SU-DHL-6 (cell line): ENCODE data around the gene APLP1.

Source experiments
- H2AFZ ChIP-seq: fragments of 200-600 bp; sonication (generic); 2 replicates; pipeline ENCODE4 v1.6.1; 2014; ENCODE audit warnings: low read depth, mild to moderate bottlenecking, moderate library complexity, mixed read lengths, antibody characterized with exemption, low read length; ENCODE audit not compliant: severe bottlenecking
- H3F3A ChIP-seq: fragments of 200-600 bp; shearing (Covaris generic); 2 replicates; pipeline ENCODE4 v1.6.0; 2016; ENCODE audit warnings: antibody characterized with exemption, mild to moderate bottlenecking; ENCODE audit not compliant: insufficient read depth
- H3K27ac ChIP-seq: fragments of 200-600 bp; sonication (generic); 2 replicates; pipeline ENCODE4 v1.5.1; 2016; ENCODE audit warnings: low read depth, mild to moderate bottlenecking, low read length, moderate library complexity, mixed read lengths
- H3K27me3 ChIP-seq: fragments of 200-600 bp; sonication (generic), shearing (Covaris generic); 2 replicates; pipeline ENCODE4 v1.6.0; 2014; ENCODE audit warnings: mild to moderate bottlenecking, low read length
- H3K36me3 ChIP-seq: fragments of 200-600 bp; sonication (generic); 2 replicates; pipeline ENCODE4 v1.6.1; 2014; ENCODE audit warnings: mild to moderate bottlenecking, low read length, mixed read lengths
- H3K4me2 ChIP-seq: fragments of 300-600, 200-600 bp; shearing (Covaris generic), sonication (generic); 2 replicates; pipeline ENCODE4 v1.6.0; 2014; ENCODE audit warnings: low read length, low read depth, mild to moderate bottlenecking; ENCODE audit not compliant: poor library complexity, severe bottlenecking
- H3K4me3 ChIP-seq: fragments of 200-600 bp; sonication (generic); 2 replicates; pipeline ENCODE4 v1.5.1; 2014; ENCODE audit warnings: antibody characterized with exemption, low read length, mild to moderate bottlenecking, mixed read lengths; ENCODE audit not compliant: insufficient read depth, poor library complexity, severe bottlenecking
- H3K79me2 ChIP-seq: fragments of 200-600 bp; sonication (generic); 2 replicates; pipeline ENCODE4 v1.6.1; 2014; ENCODE audit warnings: mild to moderate bottlenecking, low read length, moderate library complexity; ENCODE audit not compliant: insufficient read depth
- H3K9ac ChIP-seq: fragments of 200-600 bp; sonication (generic); 2 replicates; pipeline ENCODE4 v1.7.0; 2014; ENCODE audit warnings: mild to moderate bottlenecking, low read length
- H3K9me2 ChIP-seq: fragments of 200-600 bp; sonication (generic); replicated peaks from 2 replicates; pipeline ENCODE4 v1.6.1; 2014; ENCODE audit warnings: low read length; ENCODE audit not compliant: insufficient read depth
- H3K9me3 ChIP-seq: fragments of 200-600 bp; sonication (generic); 2 replicates; pipeline ENCODE4 v1.6.1; 2014; ENCODE audit warnings: low read length, mixed read lengths; ENCODE audit not compliant: insufficient read depth
- H4K20me1 ChIP-seq: fragments of 200-600 bp; sonication (generic); 2 replicates; pipeline ENCODE4 v1.6.1; 2014; ENCODE audit warnings: low read depth, mild to moderate bottlenecking, antibody characterized with exemption, low read length, moderate library complexity, mixed read lengths
- EZH2phosphoT487 ChIP-seq: fragments of 200-600 bp; sonication (generic), shearing (Covaris generic); conservative IDR thresholded peaks from 2 replicates; pipeline ENCODE4 v1.6.1; 2018; ENCODE audit warnings: mild to moderate bottlenecking, antibody characterized with exemption, low read length, moderate library complexity, mixed read lengths
- TF ChIP-seq, protein P1 (sequence below): fragments of 200-600 bp; sonication (generic); IDR thresholded peaks from one replicate; pipeline ENCODE4 v1.5.1; 2017; ENCODE audit warnings: antibody characterized with exemption, mild to moderate bottlenecking, low read length, moderate library complexity; ENCODE audit not compliant: insufficient read depth, poor library complexity, severe bottlenecking

The APLP1 gene

DNA sequence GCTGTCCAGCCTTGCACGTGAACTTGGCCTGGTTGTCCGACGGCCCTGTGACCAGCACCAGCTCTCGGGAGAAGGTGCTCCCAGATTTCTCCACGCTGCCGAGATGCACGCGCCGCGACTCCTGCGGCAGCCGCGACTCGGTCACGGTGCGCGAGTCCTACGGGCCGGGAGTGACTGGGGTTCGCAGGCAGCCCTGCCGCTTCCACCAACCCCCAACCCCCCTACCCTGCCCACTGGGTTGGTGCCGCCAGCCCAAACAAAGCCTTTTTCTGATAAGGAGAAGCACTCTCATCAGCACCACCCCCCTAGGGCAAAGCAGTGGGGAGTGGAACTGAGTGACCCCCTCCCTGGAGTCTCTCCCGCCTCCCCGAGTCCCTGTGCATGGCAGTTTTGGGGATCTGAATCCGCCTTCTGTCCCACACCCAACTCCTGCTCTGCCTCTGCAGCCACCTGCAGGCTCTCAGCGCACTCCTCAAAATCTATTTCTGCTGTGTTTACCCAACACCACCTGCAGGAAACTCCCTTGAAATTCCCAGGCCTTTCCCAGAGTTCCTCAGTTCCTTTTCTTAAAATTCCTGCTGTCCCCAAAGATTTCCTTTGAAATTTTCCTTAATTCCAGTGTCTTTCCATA lies 22.2 kb upstream of the APLP1 start:
- H3K4me2 ChIP-seq, result no peak overlapping the region
- no peak overlapping the region for H2AFZ ChIP-seq
- no peaks in the 10 kb centered on the region for H3F3A ChIP-seq
- H3K27me3 ChIP-seq, result no peaks in the 10 kb centered on the region
- H3K9me2 ChIP-seq, result no peaks in the 10 kb centered on the region
- no peak overlapping the region for H3K9ac ChIP-seq
- TF ChIP-seq, protein P1, sequence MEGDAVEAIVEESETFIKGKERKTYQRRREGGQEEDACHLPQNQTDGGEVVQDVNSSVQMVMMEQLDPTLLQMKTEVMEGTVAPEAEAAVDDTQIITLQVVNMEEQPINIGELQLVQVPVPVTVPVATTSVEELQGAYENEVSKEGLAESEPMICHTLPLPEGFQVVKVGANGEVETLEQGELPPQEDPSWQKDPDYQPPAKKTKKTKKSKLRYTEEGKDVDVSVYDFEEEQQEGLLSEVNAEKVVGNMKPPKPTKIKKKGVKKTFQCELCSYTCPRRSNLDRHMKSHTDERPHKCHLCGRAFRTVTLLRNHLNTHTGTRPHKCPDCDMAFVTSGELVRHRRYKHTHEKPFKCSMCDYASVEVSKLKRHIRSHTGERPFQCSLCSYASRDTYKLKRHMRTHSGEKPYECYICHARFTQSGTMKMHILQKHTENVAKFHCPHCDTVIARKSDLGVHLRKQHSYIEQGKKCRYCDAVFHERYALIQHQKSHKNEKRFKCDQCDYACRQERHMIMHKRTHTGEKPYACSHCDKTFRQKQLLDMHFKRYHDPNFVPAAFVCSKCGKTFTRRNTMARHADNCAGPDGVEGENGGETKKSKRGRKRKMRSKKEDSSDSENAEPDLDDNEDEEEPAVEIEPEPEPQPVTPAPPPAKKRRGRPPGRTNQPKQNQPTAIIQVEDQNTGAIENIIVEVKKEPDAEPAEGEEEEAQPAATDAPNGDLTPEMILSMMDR, result no peak
- no peak for TF ChIP-seq EZH2phosphoT487
- H3K9me3 ChIP-seq, result no peaks in the 10 kb centered on the region
- no peak overlapping the region for H3K27ac ChIP-seq
- H3K79me2 ChIP-seq, result no peaks in the 10 kb centered on the region
- no peak overlapping the region for H3K4me3 ChIP-seq
- H4K20me1 ChIP-seq, result no peaks in the 10 kb centered on the region
- no peaks in the 10 kb centered on the region for H3K36me3 ChIP-seq

DNA sequence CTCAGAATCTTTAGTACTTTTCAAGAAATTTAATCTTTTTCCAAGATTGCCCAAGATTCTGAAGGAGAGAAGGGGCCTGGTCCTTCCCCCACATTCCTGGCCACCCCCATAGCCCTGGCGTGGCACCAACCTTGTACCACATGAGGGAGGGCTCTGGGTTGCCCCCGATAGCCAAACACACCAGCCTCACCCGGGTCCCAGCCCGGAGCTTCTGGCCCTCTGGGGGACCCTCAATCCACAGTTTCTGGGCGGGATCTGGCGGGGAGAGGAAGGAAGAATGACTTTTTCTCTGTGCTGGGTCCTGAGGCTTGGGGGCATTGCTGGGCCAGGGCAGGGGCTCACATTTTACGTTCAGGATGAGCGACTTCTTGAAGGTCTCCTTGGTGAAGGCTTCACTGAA lies 20.5 kb upstream of the APLP1 start:
- Histone ChIP-seq H3K27ac (no peak overlapping the region), H2AFZ (no peak overlapping the region), H3K9me3 (no peaks in the 10 kb centered on the region), H3K4me2 (no peak overlapping the region), H3K36me3 (no peaks in the 10 kb centered on the region), H3K79me2 (no peaks in the 10 kb centered on the region), H3F3A (no peaks in the 10 kb centered on the region), H4K20me1 (no peaks in the 10 kb centered on the region), H3K9me2 (no peaks in the 10 kb centered on the region), H3K27me3 (no peaks in the 10 kb centered on the region), H3K4me3 (no peak overlapping the region), H3K9ac (no peak overlapping the region)
- TF ChIP-seq, protein P1, result no peak
- TF ChIP-seq EZH2phosphoT487, result no peak

DNA sequence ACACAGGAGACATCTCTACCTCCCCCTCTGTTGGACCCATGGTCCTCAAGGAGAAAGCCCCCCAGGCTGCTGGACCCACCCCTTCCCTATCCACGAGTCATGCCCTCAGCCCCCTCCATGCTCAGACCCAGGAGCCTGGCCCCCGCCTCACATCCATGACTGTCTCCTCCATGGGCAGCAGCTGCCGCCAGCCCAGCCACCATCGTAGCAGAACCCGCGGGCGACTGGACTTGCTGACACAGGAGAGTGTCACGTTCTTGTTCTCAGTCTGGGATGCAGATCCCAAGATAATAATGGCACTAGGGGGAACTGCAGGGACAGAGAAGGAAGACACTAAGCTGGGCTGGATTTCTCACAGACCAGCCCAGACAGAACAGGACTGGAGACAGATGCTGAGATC lies 19.9 kb upstream of the APLP1 start:
- Histone ChIP-seq H3K27me3 (no peaks in the 10 kb centered on the region), H4K20me1 (no peaks in the 10 kb centered on the region)

More for the DNA sequence above, 19.9 kb upstream of the APLP1 start:
- H3K36me3 ChIP-seq, result no peaks in the 10 kb centered on the region
- TF ChIP-seq, protein P1, result no peak
- TF ChIP-seq EZH2phosphoT487, result no peak
- H3K9me3 ChIP-seq, result no peaks in the 10 kb centered on the region
- H2AFZ ChIP-seq, result no peak overlapping the region
- no peak overlapping the region for H3K4me2 ChIP-seq
- H3K9ac ChIP-seq, result no peak overlapping the region
- H3K9me2 ChIP-seq, result no peaks in the 10 kb centered on the region
- no peak overlapping the region for H3K27ac ChIP-seq
- H3F3A ChIP-seq, result no peaks in the 10 kb centered on the region
- H3K79me2 ChIP-seq, result no peaks in the 10 kb centered on the region
- no peak overlapping the region for H3K4me3 ChIP-seq
